SH-SY5Y (cell line): ENCODE results near the gene PDZRN3.

Experiments used
- GATA2 ChIP-seq: IDR thresholded peaks from 2 replicates; pipeline ENCODE4 v1.6.1; 2011; ENCODE audit warnings: mild to moderate bottlenecking, low read depth, low read length
- GATA3 ChIP-seq: IDR thresholded peaks from 2 replicates; pipeline ENCODE4 v1.6.1; 2011; ENCODE audit warnings: low read depth, mild to moderate bottlenecking, low read length, moderate library complexity

DNA sequence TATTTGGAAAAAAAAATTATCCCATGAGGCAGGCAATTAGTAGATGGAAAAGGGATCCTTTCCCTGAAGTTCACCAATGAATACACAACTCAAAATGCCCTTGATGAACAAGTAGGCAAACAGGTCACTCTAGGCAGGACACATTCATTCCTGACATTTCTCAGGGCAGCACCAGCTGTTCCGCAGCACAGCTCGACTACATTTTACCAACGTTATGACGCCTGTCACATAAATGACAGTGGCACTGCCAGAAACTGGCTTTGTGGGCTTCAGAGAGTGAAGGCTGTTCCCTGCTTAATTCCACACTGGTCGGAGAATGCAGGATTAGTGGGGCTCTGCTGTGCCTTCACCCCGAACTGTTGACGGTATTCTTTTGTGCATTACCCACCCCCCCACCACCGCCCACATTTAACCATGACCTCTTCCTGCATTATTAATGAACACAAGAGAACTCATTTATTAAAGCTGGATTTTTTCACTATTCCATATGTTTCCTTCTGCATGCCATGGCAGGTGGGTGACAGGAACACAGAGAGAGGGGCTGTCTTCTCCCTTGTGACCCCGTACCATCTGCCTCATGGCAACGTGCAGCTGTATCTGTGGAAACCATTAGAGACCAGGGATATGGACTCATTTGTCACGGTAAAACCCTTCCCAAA, 197.6 kb downstream of the PDZRN3 start:
- TF ChIP-seq GATA3 = no peak
- no peak for TF ChIP-seq GATA2
